Measurements from ENCODE around the gene HRAS. TPM values are rescaled to one million over a fixed set of nuclear protein-coding genes. Genes with fewer than 3 reads are reported as not detected.

Gene HRAS
- total RNA-seq, 2 donors from 2014 or later: 29.5 to 73.2 TPM

DNA sequence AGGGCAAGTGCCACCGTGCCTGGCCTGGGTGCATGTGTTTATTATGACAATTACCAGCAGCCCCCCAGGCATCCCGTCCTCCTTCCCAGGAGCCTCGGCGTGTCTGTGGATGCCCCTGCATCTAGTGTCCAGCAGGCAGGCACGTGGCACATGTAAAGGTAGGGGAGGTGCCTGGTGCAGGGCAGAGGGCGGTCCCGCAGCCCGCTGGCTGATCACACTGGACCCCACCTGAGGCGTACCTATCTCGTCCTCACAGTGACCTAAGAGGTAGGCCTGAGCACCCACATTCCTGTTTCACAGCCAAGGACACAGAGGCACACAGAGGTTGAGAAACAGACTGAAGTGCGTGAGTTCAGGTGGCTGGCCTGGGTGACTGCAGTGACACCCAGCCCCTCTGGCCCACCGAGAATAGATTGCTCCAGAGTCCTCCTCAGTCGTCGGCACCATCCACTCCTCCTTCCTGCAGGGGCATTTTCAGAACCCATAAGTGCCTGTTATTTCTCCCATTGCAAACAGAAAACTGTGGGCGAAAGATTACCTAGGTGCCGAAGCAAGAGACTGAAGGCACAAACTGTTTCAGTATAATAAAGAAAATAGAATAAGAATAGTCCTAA is 37.9 kb upstream of the HRAS start:
- Mint-ChIP-seq H3K36me3 (ENCODE audit: low read depth) (peaks cover 18% of the 10 kb centered on the region), H3K4me1 (peaks cover 12% of the 10 kb centered on the region), H3K9me3 (no peaks in the 10 kb centered on the region), H3K27me3 (no peaks in the 10 kb centered on the region), H3K4me3 (peak overlapping the region; percentile 43), H3K27ac (no peak overlapping the region)
- ATAC-seq (replicated peaks): no peak

- H3K4me3 Mint-ChIP-seq: no peak overlapping the region
- ATAC-seq (replicated peaks): no peak
These were observed 36.4 kb upstream of the HRAS start for GRCh38 chr11:571802-572185.

GRCh38 chr11:569158-569885 is 33.9 kb upstream of the HRAS start:
- no peaks in the 10 kb centered on the region for H3K9me3 Mint-ChIP-seq
- peak overlapping the region; percentile 64 for H3K4me3 Mint-ChIP-seq
- no peaks in the 10 kb centered on the region for H3K27me3 Mint-ChIP-seq
- no peak overlapping the region for H3K27ac Mint-ChIP-seq
- H3K4me1 Mint-ChIP-seq: peaks cover 3% of the 10 kb centered on the region
- H3K36me3 Mint-ChIP-seq (ENCODE audit: low read depth): peaks cover 17% of the 10 kb centered on the region
- no peak for ATAC-seq (replicated peaks)

More at GRCh38 chr11:571802-572185, 36.4 kb upstream of the HRAS start:
- no peak overlapping the region for H3K27ac Mint-ChIP-seq
- H3K4me1 Mint-ChIP-seq: peaks cover 12% of the 10 kb centered on the region
- no peaks in the 10 kb centered on the region for H3K9me3 Mint-ChIP-seq
- H3K27me3 Mint-ChIP-seq: no peaks in the 10 kb centered on the region
- H3K36me3 Mint-ChIP-seq (ENCODE audit: low read depth): peaks cover 23% of the 10 kb centered on the region

- Mint-ChIP-seq H3K36me3 (ENCODE audit: low read depth) (peaks cover 21% of the 10 kb centered on the region), H3K4me1 (no peaks in the 10 kb centered on the region), H3K9me3 (no peaks in the 10 kb centered on the region), H3K4me3 (peak overlapping the region; percentile 86), H3K27me3 (no peaks in the 10 kb centered on the region), H3K27ac (no peak overlapping the region)
- peak; percentile 94 for ATAC-seq (replicated peaks)
These were observed 33.2 kb upstream of the HRAS start for GRCh38 chr11:568306-569157.

DNA sequence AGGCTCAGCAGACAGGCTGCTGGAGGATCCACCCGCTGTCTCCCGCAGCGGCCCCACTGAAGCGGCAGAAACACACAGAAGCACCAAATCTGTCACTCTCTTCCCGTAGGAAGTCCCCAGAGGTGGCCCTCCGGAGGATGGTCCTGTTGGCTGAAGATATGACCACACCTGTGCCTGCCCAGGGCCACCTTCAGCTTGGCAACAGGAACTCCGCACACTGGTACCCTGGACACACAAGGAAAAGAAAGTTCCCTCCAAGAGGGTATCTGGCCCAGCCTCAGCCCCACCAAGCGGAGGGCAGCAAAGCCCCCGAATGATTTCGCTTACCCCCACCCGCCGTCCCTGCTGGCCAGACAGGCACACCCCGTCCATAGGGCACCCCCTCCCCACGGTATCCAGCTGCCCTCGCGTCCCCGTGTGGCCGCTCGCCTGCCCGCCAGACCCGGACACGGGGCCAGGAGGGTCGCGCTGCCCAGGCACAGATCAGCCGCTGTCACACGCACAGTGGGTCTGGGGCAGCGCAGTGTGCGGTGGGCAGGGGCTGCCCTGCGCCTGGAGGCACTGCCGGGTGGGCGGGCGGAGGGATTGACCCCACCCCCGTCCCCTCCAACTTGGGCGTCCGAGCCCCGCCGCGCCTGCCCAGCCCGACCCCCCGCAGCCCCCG is 32.4 kb upstream of the HRAS start:
- ATAC-seq (replicated peaks): peak; percentile 8
- H3K9me3 Mint-ChIP-seq: no peaks in the 10 kb centered on the region
- H3K4me3 Mint-ChIP-seq: peak overlapping the region; percentile 86
- peak overlapping the region; percentile 67 for H3K27ac Mint-ChIP-seq
- H3K36me3 Mint-ChIP-seq (ENCODE audit: low read depth): peaks cover 23% of the 10 kb centered on the region
- no peaks in the 10 kb centered on the region for H3K27me3 Mint-ChIP-seq
- no peaks in the 10 kb centered on the region for H3K4me1 Mint-ChIP-seq

DNA sequence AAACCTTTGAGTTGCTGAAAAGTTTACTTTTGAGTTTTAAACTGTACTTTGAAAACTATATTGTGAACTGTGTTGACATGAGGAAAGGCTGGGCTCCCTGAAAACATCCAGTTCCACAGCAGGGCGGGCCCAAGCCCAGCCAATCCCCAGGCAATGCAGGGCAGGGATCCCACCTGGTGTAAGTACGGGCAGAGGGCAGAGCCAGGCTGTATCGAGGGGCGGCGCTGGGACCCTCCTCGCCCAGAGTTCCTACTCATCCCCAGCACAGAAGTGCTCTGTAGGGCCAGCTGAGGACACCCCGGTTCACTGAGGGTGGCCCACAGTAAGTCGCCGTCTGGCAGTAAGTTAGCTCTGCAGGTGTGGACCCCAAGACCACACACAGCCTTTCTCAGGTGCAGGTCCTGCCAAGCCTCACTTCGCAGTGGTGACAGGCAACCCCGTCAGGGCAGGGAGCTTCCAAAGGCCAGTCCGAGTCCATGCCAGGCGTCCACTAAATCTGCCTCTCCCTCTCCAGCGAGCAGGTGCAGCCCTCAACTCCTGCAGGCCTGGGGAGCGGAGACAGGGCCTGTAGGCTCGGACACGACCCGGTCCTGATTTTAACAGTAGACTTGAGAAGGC is 31.7 kb upstream of the HRAS start:
- Mint-ChIP-seq H3K4me3 (peak overlapping the region; percentile 86), H3K27me3 (no peaks in the 10 kb centered on the region), H3K9me3 (no peaks in the 10 kb centered on the region), H3K4me1 (no peaks in the 10 kb centered on the region), H3K36me3 (ENCODE audit: low read depth) (peaks cover 23% of the 10 kb centered on the region), H3K27ac (peak overlapping the region; percentile 67)
- no peak for ATAC-seq (replicated peaks)

- Mint-ChIP-seq H3K36me3 (ENCODE audit: low read depth) (peaks cover 29% of the 10 kb centered on the region), H3K27me3 (no peaks in the 10 kb centered on the region), H3K9me3 (no peaks in the 10 kb centered on the region), H3K4me1 (no peaks in the 10 kb centered on the region), H3K4me3 (peak overlapping the region; percentile 86), H3K27ac (no peak overlapping the region)
- ATAC-seq (replicated peaks): no peak
These were observed 30.6 kb upstream of the HRAS start for GRCh38 chr11:565921-566509.

GRCh38 chr11:563812-564578 is 28.6 kb upstream of the HRAS start:
- Mint-ChIP-seq H3K36me3 (ENCODE audit: low read depth) (peaks cover 29% of the 10 kb centered on the region), H3K27me3 (no peaks in the 10 kb centered on the region), H3K27ac (no peak overlapping the region), H3K4me3 (no peak overlapping the region), H3K4me1 (no peaks in the 10 kb centered on the region), H3K9me3 (no peaks in the 10 kb centered on the region)
- no peak for ATAC-seq (replicated peaks)

DNA sequence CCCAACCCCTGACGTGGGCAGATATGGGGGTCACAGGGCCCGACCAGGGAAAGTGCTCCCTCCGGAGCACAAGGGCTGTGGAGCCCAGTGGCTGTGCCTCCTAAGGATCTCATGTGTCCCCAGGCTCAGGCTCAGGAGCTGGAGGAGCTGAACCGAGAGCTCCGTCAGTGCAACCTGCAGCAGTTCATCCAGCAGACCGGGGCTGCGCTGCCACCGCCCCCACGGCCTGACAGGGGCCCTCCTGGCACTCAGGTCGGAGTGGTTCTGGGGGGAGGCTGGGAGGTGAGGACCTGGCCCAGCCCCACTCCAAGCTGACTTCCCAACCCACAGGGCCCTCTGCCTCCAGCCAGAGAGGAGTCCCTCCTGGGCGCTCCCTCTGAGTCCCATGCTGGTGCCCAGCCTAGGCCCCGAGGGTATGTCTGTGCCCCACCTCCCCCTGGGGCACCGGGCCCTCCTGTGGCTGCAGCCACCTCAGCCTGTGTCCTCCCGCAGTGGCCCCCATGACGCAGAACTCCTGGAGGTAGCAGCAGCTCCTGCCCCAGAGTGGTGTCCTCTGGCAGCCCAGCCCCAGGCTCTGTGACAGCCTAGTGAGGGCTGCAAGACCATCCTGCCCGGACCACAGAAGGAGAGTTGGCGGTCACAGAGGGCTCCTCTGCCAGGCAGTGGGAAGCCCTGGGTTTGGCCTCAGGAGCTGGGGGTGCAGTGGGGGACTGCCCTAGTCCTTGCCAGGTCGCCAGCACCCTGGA is 27.9 kb upstream of the HRAS start:
- no peaks in the 10 kb centered on the region for H3K9me3 Mint-ChIP-seq
- ATAC-seq (replicated peaks): no peak
- no peak overlapping the region for H3K27ac Mint-ChIP-seq
- H3K4me3 Mint-ChIP-seq: no peak overlapping the region
- H3K4me1 Mint-ChIP-seq: no peaks in the 10 kb centered on the region
- H3K27me3 Mint-ChIP-seq: no peaks in the 10 kb centered on the region
- peaks cover 29% of the 10 kb centered on the region for H3K36me3 Mint-ChIP-seq (ENCODE audit: low read depth)

DNA sequence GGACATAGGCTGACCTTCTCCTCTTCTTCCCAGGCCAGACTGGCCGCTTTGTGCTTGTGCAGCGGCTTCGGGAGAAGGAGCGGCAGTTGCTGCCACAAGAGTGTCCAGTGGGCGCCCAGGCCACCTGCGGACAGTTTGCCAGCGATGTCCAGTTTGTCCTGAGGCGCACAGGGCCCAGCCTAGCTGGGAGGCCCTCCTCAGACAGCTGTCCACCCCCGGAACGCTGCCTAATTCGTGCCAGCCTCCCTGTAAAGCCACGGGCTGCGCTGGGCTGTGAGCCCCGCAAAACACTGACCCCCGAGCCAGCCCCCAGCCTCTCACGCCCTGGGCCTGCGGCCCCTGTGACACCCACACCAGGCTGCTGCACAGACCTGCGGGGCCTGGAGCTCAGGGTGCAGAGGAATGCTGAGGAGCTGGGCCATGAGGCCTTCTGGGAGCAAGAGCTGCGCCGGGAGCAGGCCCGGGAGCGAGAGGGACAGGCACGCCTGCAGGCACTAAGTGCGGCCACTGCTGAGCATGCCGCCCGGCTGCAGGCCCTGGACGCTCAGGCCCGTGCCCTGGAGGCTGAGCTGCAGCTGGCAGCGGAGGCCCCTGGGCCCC is 26.8 kb upstream of the HRAS start:
- H3K36me3 Mint-ChIP-seq (ENCODE audit: low read depth): peaks cover 21% of the 10 kb centered on the region
- no peaks in the 10 kb centered on the region for H3K9me3 Mint-ChIP-seq
- H3K4me3 Mint-ChIP-seq: peak overlapping the region; percentile 88
- no peak for ATAC-seq (replicated peaks)
- no peak overlapping the region for H3K27ac Mint-ChIP-seq
- H3K4me1 Mint-ChIP-seq: no peaks in the 10 kb centered on the region
- H3K27me3 Mint-ChIP-seq: no peaks in the 10 kb centered on the region

DNA sequence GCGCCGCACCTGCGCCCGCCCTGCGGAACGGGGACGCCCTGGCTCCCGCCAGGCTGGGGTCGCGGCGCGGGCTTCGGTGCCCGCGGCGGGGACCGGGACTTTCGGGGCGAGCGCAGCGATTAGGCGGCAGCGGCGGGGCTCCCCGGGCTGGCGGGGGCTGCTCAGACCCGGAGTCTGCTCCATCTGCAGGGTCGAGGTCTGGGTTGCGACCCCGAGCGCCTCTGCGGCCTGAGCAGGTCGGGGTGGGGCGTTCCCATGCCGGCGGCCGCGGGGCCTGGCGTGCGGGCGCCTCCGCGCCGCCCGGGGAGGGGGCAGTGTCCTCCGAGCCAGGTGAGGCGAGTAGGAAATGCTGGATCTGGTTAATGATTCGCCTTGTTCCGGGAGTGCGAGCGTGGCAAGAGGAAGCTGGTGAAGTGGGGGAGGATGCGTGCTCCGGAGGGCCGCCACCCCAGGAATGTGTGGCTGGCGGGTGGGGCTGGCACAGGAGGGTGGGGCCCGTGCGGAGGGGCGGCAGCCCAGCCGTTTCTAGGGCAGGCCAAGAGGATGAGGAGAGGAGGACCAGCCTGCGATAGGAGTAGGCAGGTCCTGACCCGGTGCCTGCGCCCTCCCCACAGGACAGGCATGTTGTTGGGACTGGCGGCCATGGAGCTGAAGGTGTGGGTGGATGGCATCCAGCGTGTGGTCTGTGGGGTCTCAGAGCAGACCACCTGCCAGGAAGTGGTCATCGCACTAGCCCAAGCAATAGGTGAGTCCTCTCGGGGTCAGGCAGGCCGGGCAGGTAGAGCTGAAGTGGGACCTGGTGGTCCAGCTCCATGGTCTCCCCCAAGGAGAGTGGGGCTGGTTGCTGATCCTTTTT is 26.0 kb upstream of the HRAS start:
- H3K9me3 Mint-ChIP-seq: no peaks in the 10 kb centered on the region
- peaks cover 13% of the 10 kb centered on the region for H3K36me3 Mint-ChIP-seq (ENCODE audit: low read depth)
- peak overlapping the region; percentile 88 for H3K4me3 Mint-ChIP-seq
- ATAC-seq (replicated peaks): peak; percentile 43
- H3K4me1 Mint-ChIP-seq: no peaks in the 10 kb centered on the region
- no peaks in the 10 kb centered on the region for H3K27me3 Mint-ChIP-seq
- peak overlapping the region; percentile 59 for H3K27ac Mint-ChIP-seq
